WTC11 (cell line): Measurements from ENCODE around the gene TLE6. TPM values are rescaled to one million over a fixed set of nuclear protein-coding genes. Genes with fewer than 3 reads are reported as not detected.
A peak's percentile ranks its signal among the peaks of the same experiment; 100 is the strongest.

ENCODE experiments used
- ATAC-seq: fragments of 200-7000 bp; cut with Tn5 transposase; 2 replicates; pipeline ENCODE4 v1.10.0; 2021; ENCODE audit warnings: mild to moderate bottlenecking, moderate library complexity
- CTCF ChIA-PET: fragments of 300-600 bp; sonication (Branson Sonifier 250); formaldehyde crosslinking; loops from one replicate; lab custom pipeline; 2021; ENCODE audit warnings: antibody characterized with exemption; lab: Charles Lee
- POLR2A ChIA-PET: fragments of 350-600 bp; sonication (Branson Sonifier 250); formaldehyde crosslinking; loops from one replicate; lab custom pipeline; 2021; ENCODE audit warnings: antibody characterized with exemption; lab: Charles Lee
- DNase-seq: peaks from one replicate; pipeline ENCODE4 v3.0.0; 2021; ENCODE audit warnings: low spot score
- H3K27ac Mint-ChIP-seq: 2 replicates; pipeline ENCODE4 v1.8.0; 2021; ENCODE audit warnings: mixed read lengths
- H3K27me3 Mint-ChIP-seq: 2 replicates; pipeline ENCODE4 v1.8.0; 2021; ENCODE audit warnings: low read depth, mild to moderate bottlenecking, moderate library complexity, mixed read lengths
- H3K36me3 Mint-ChIP-seq: 2 replicates; pipeline ENCODE4 v1.8.0; 2021; ENCODE audit warnings: mixed read lengths
- H3K4me1 Mint-ChIP-seq: 2 replicates; pipeline ENCODE4 v1.8.0; 2022; ENCODE audit warnings: mixed read lengths
- H3K4me3 Mint-ChIP-seq: 2 replicates; pipeline ENCODE4 v1.8.0; 2021; ENCODE audit warnings: mild to moderate bottlenecking, moderate library complexity, mixed read lengths
- H3K9me3 Mint-ChIP-seq: 2 replicates; pipeline ENCODE4 v1.8.0; 2021; ENCODE audit warnings: mixed read lengths
- AR ChIP-seq: fragments of 250-450 bp; sonication (Bioruptor Pico); IDR thresholded peaks from 2 replicates; pipeline ENCODE4 v1.9.0; 2021; ENCODE audit warnings: mild to moderate bottlenecking
- CREM ChIP-seq: sonication (generic); formaldehyde crosslinking; IDR thresholded peaks from 2 replicates; pipeline ENCODE4 v1.8.1; 2022; ENCODE audit warnings: mild to moderate bottlenecking, missing genetic modification reagents, moderate library complexity
- CTCF ChIP-seq: fragments of 200-600 bp; IDR thresholded peaks from 2 replicates; pipeline ENCODE4 v1.8.0; 2022; ENCODE audit warnings: antibody characterized with exemption
- ERG ChIP-seq: fragments of 250-450 bp; sonication (Bioruptor Pico); IDR thresholded peaks from 2 replicates; pipeline ENCODE4 v1.8.0; 2021; ENCODE audit warnings: mild to moderate bottlenecking
- FOXK1 ChIP-seq: sonication (generic); formaldehyde crosslinking; IDR thresholded peaks from 2 replicates; pipeline ENCODE4 v1.8.0; 2022; ENCODE audit warnings: mild to moderate bottlenecking, moderate library complexity, missing genetic modification reagents
- FOXP1 ChIP-seq: sonication (generic); formaldehyde crosslinking; IDR thresholded peaks from 2 replicates; pipeline ENCODE4 v1.8.0; 2022; ENCODE audit warnings: missing genetic modification reagents, mild to moderate bottlenecking, moderate library complexity, borderline replicate concordance
- FOXP4 ChIP-seq: sonication (generic); formaldehyde crosslinking; IDR thresholded peaks from 2 replicates; pipeline ENCODE4 v1.8.0; 2022; ENCODE audit warnings: mild to moderate bottlenecking, missing genetic modification reagents
- GRHL2 ChIP-seq: fragments of 250-450 bp; sonication (Bioruptor Pico); IDR thresholded peaks from 2 replicates; pipeline ENCODE4 v1.8.0; 2022; ENCODE audit warnings: mild to moderate bottlenecking, moderate library complexity; ENCODE audit not compliant: insufficient replicate concordance, severe bottlenecking
- KAT7 ChIP-seq: sonication (generic); formaldehyde crosslinking; IDR thresholded peaks from 2 replicates; pipeline ENCODE4 v1.8.1; 2023; ENCODE audit warnings: missing genetic modification reagents, mild to moderate bottlenecking, borderline replicate concordance
- NFYB ChIP-seq: sonication (generic); formaldehyde crosslinking; conservative IDR thresholded peaks from 2 replicates; pipeline ENCODE4 v1.8.0; 2022; ENCODE audit warnings: low read depth, missing genetic modification reagents
- NR1H2 ChIP-seq: sonication (generic); formaldehyde crosslinking; IDR thresholded peaks from 2 replicates; pipeline ENCODE4 v1.9.0; 2021; ENCODE audit warnings: mild to moderate bottlenecking, moderate library complexity, missing genetic modification reagents
- PRRX2 ChIP-seq: fragments of 250-450 bp; sonication (Bioruptor Pico); IDR thresholded peaks from 2 replicates; pipeline ENCODE4 v1.8.0; 2021; ENCODE audit warnings: mild to moderate bottlenecking
- SP1 ChIP-seq: sonication (generic); formaldehyde crosslinking; conservative IDR thresholded peaks from 2 replicates; pipeline ENCODE4 v1.8.1; 2022; ENCODE audit warnings: missing genetic modification reagents
- TCF7 ChIP-seq: sonication (generic); formaldehyde crosslinking; IDR thresholded peaks from 2 replicates; pipeline ENCODE4 v1.8.0; 2022; ENCODE audit warnings: mild to moderate bottlenecking, low read depth, missing genetic modification reagents, moderate library complexity
- TEAD1 ChIP-seq: sonication (generic); formaldehyde crosslinking; IDR thresholded peaks from 2 replicates; pipeline ENCODE4 v1.8.0; 2022; ENCODE audit warnings: mild to moderate bottlenecking, missing genetic modification reagents
- USF1 ChIP-seq: sonication (generic); formaldehyde crosslinking; IDR thresholded peaks from 2 replicates; pipeline ENCODE4 v1.8.0; 2022; ENCODE audit warnings: mild to moderate bottlenecking, missing genetic modification reagents
- ZNF232 ChIP-seq: sonication (generic); formaldehyde crosslinking; IDR thresholded peaks from 2 replicates; pipeline ENCODE4 v1.8.0; 2022; ENCODE audit warnings: mild to moderate bottlenecking, missing genetic modification reagents
- ZNF396 ChIP-seq: fragments of 250-450 bp; sonication (Bioruptor Pico); IDR thresholded peaks from 2 replicates; pipeline ENCODE4 v1.8.0; 2021; ENCODE audit warnings: mild to moderate bottlenecking, moderate library complexity, borderline replicate concordance
- ZNF416 ChIP-seq: fragments of 250-450 bp; sonication (Bioruptor Pico); IDR thresholded peaks from 2 replicates; pipeline ENCODE4 v1.9.0; 2021; ENCODE audit warnings: mild to moderate bottlenecking, inconsistent platforms
- ZNF423 ChIP-seq: fragments of 250-450 bp; sonication (Bioruptor Pico); IDR thresholded peaks from 2 replicates; pipeline ENCODE4 v2.1.2; 2022; ENCODE audit warnings: mild to moderate bottlenecking, moderate library complexity
- ZNF512 ChIP-seq: sonication (generic); formaldehyde crosslinking; IDR thresholded peaks from 2 replicates; pipeline ENCODE4 v1.8.1; 2022; ENCODE audit warnings: missing genetic modification reagents, borderline replicate concordance
- ZNF671 ChIP-seq: fragments of 250-450 bp; sonication (Bioruptor Pico); IDR thresholded peaks from 2 replicates; pipeline ENCODE4 v1.8.0; 2021; ENCODE audit warnings: mild to moderate bottlenecking
- total RNA-seq: library from RNA; stranded (reverse); gene quantifications from 3 replicates; pipeline ENCODE4 v1.2.3, GENCODE V29; 2021

Gene TLE6
- total RNA-seq, 1 experiment from 2014 or later = 3.1 TPM

- Mint-ChIP-seq H3K27ac (no peak overlapping the region), H3K27me3 (no peaks in the 10 kb centered on the region), H3K36me3 (peaks cover 3% of the 10 kb centered on the region), H3K9me3 (no peaks in the 10 kb centered on the region), H3K4me3 (peak overlapping the region; percentile 86), H3K4me1 (peaks cover 5% of the 10 kb centered on the region)
- DNase-seq (no peak), ATAC-seq (no peak)
- POLR2A ChIA-PET = interaction anchor here (1.0 kb wide), 1 partner anchor 44 kb away, joined by 4 read pairs; the partner anchor contains the start of gene ZNF57
- TF ChIP-seq ERG (CRISPR knock-in tag) = no peak
- TF ChIP-seq USF1 = 0 out of 2 replicates have a peak, but pooled peaks have one; percentile 53
- TF ChIP-seq ZNF416 (CRISPR knock-in tag) = no peak
- 0 out of 2 replicates have a peak, but pooled peaks have one; percentile 2 for TF ChIP-seq FOXP1
- CTCF ChIA-PET = interaction anchor here (0.6 kb wide), 1 partner anchor 103 kb away, joined by 6 read pairs; the partner anchor contains the start of gene ZNF555
Measured at GRCh38 chr19:2944403-2944774, 33.0 kb upstream of the TLE6 start.

- DNase-seq (peak; percentile 98), ATAC-seq (peak; percentile 99)
- Mint-ChIP-seq H3K4me3 (peak within 1 kb of the TSS; percentile 86), H3K9me3 (no peaks in the 10 kb centered on the region), H3K36me3 (no peaks in the 10 kb centered on the region), H3K4me1 (peaks cover 10% of the 10 kb centered on the region), H3K27ac (peak within 1 kb of the TSS; percentile 90), H3K27me3 (no peaks in the 10 kb centered on the region)
- ChIA-PET CTCF (interaction anchor here (0.6 kb wide), 1 partner anchor 104 kb away, joined by 6 read pairs; the partner anchor contains the start of gene ZNF555), POLR2A (interaction anchor here (1.0 kb wide), 1 partner anchor 44 kb away, joined by 4 read pairs; the partner anchor contains the start of gene ZNF57)
- TF ChIP-seq AR (CRISPR knock-in tag) (peak; percentile 83; the same call in 1 of the 2 replicates), NR1H2 (CRISPR knock-in tag) (no peak), ZNF423 (CRISPR knock-in tag) (0 out of 2 replicates have a peak, but pooled peaks have one; percentile 8), GRHL2 (CRISPR knock-in tag) (no peak), KAT7 (CRISPR knock-in tag) (no peak), ZNF232 (CRISPR knock-in tag) (0 out of 2 replicates have a peak, but pooled peaks have one; percentile 56), ZNF396 (CRISPR knock-in tag) (no peak), NFYB (CRISPR knock-in tag) (peak; percentile 97), FOXK1 (CRISPR knock-in tag) (no peak), SP1 (CRISPR knock-in tag) (peak; percentile 85), TEAD1 (CRISPR knock-in tag) (peak; percentile 58; the same call in 1 of the 2 replicates), TCF7 (CRISPR knock-in tag) (no peak), FOXP4 (CRISPR knock-in tag) (no peak), ZNF671 (CRISPR knock-in tag) (0 out of 2 replicates have a peak, but pooled peaks have one; percentile 58), ZNF416 (CRISPR knock-in tag) (0 out of 2 replicates have a peak, but pooled peaks have one; percentile 72), PRRX2 (CRISPR knock-in tag) (peak; percentile 52; the same call in 1 of the 2 replicates), ZNF512 (CRISPR knock-in tag) (no peak), CTCF (no peak), CREM (CRISPR knock-in tag) (no peak; the same call in none of the 2 replicates)
Measured at GRCh38 chr19:2944775-2945574, 32.4 kb upstream of the TLE6 start, which contains the start of gene ZNF77. ZNF77 (minus strand) TSS chr19:2944971; CDS start chr19:2944840, 131 bp downstream.
